ENCODE measurements around the gene TRPV6.

DNA sequence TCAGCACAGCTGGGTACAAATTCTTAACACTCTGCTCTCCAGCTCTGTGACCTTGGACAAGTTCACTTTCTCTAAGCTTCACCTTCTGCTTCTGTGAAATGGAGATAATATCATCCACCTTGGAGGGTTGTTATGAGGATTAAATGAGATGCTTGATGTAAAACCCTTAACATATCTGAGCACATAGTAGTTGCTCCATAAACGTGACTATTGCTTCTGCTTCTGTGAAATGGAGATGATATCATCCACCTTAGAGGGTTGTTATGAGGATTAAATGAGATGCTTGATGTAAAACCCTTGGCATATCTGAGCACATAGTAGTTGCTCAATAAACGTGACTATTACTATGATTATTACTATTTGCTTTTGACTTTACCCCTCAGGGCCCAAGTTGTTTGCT, 16.1 kb downstream of the TRPV6 start:
- TF ChIP-seq, protein P1, sequence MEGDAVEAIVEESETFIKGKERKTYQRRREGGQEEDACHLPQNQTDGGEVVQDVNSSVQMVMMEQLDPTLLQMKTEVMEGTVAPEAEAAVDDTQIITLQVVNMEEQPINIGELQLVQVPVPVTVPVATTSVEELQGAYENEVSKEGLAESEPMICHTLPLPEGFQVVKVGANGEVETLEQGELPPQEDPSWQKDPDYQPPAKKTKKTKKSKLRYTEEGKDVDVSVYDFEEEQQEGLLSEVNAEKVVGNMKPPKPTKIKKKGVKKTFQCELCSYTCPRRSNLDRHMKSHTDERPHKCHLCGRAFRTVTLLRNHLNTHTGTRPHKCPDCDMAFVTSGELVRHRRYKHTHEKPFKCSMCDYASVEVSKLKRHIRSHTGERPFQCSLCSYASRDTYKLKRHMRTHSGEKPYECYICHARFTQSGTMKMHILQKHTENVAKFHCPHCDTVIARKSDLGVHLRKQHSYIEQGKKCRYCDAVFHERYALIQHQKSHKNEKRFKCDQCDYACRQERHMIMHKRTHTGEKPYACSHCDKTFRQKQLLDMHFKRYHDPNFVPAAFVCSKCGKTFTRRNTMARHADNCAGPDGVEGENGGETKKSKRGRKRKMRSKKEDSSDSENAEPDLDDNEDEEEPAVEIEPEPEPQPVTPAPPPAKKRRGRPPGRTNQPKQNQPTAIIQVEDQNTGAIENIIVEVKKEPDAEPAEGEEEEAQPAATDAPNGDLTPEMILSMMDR (IDR thresholded peaks at IDR 0.05; ENCODE audit: low read depth, low read length, missing input control), result no peak
- TF ChIP-seq TAF1 (conservative IDR thresholded peaks at IDR 0.05), result no peak
- no peak for TF ChIP-seq YY1 (IDR thresholded peaks at IDR 0.05)
- TF ChIP-seq, protein P2, sequence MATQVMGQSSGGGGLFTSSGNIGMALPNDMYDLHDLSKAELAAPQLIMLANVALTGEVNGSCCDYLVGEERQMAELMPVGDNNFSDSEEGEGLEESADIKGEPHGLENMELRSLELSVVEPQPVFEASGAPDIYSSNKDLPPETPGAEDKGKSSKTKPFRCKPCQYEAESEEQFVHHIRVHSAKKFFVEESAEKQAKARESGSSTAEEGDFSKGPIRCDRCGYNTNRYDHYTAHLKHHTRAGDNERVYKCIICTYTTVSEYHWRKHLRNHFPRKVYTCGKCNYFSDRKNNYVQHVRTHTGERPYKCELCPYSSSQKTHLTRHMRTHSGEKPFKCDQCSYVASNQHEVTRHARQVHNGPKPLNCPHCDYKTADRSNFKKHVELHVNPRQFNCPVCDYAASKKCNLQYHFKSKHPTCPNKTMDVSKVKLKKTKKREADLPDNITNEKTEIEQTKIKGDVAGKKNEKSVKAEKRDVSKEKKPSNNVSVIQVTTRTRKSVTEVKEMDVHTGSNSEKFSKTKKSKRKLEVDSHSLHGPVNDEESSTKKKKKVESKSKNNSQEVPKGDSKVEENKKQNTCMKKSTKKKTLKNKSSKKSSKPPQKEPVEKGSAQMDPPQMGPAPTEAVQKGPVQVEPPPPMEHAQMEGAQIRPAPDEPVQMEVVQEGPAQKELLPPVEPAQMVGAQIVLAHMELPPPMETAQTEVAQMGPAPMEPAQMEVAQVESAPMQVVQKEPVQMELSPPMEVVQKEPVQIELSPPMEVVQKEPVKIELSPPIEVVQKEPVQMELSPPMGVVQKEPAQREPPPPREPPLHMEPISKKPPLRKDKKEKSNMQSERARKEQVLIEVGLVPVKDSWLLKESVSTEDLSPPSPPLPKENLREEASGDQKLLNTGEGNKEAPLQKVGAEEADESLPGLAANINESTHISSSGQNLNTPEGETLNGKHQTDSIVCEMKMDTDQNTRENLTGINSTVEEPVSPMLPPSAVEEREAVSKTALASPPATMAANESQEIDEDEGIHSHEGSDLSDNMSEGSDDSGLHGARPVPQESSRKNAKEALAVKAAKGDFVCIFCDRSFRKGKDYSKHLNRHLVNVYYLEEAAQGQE (IDR thresholded peaks at IDR 0.05), result no peak
- no peak for TF ChIP-seq HNF4A (conservative IDR thresholded peaks at IDR 0.05)

Measured in liver (tissue), 3 donors.